ENCODE measurements around the gene PPARGC1A.

DNA sequence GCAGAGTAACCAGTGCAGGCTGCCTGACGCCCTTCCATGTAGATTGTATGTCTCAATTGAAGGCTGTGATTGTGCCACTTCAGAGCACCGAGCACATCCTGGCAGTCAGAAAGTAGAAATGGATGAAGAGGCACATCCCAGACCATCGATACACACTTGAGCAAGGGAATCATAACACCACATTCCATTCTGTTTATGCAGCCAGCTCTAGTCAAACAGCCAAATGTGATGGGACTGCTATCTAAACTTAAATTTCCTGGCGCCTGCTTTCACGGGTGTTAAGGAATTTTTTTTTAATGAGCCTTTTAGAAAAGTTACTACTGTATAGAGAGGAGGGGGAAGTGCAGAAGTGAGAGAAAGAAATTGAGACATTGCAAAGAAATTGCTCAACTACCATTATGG, 84.4 kb downstream of the PPARGC1A start:
- no peak for TF ChIP-seq TCF12 (IDR thresholded peaks at IDR 0.05; ENCODE audit: low read depth)
- no peak for TF ChIP-seq FOXM1 (IDR thresholded peaks at IDR 0.05; ENCODE audit: borderline replicate concordance, low read depth)
- TF ChIP-seq EGR1 (IDR thresholded peaks at IDR 0.05), result no peak
- TF ChIP-seq, protein P1, sequence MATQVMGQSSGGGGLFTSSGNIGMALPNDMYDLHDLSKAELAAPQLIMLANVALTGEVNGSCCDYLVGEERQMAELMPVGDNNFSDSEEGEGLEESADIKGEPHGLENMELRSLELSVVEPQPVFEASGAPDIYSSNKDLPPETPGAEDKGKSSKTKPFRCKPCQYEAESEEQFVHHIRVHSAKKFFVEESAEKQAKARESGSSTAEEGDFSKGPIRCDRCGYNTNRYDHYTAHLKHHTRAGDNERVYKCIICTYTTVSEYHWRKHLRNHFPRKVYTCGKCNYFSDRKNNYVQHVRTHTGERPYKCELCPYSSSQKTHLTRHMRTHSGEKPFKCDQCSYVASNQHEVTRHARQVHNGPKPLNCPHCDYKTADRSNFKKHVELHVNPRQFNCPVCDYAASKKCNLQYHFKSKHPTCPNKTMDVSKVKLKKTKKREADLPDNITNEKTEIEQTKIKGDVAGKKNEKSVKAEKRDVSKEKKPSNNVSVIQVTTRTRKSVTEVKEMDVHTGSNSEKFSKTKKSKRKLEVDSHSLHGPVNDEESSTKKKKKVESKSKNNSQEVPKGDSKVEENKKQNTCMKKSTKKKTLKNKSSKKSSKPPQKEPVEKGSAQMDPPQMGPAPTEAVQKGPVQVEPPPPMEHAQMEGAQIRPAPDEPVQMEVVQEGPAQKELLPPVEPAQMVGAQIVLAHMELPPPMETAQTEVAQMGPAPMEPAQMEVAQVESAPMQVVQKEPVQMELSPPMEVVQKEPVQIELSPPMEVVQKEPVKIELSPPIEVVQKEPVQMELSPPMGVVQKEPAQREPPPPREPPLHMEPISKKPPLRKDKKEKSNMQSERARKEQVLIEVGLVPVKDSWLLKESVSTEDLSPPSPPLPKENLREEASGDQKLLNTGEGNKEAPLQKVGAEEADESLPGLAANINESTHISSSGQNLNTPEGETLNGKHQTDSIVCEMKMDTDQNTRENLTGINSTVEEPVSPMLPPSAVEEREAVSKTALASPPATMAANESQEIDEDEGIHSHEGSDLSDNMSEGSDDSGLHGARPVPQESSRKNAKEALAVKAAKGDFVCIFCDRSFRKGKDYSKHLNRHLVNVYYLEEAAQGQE (IDR thresholded peaks at IDR 0.05; ENCODE audit: low read depth), result no peak
- TF ChIP-seq, protein P2, sequence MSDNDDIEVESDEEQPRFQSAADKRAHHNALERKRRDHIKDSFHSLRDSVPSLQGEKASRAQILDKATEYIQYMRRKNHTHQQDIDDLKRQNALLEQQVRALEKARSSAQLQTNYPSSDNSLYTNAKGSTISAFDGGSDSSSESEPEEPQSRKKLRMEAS (IDR thresholded peaks at IDR 0.05), result no peak
- no peak for TF ChIP-seq TAF1 (IDR thresholded peaks at IDR 0.05; ENCODE audit: low read depth)
- TF ChIP-seq EP300 (IDR thresholded peaks at IDR 0.05; ENCODE audit: borderline replicate concordance), result no peak
- no peak for TF ChIP-seq TEAD4 (IDR thresholded peaks at IDR 0.05)

Measured in Ishikawa (cell line).